C4-2B (cell line): ENCODE measurements around the gene COL4A1.

Source experiments
- CTCF ChIP-seq: fragments of 450-650 bp; conservative IDR thresholded peaks from 2 replicates; pipeline ENCODE4 v1.5.1; 2017; ENCODE audit warnings: mild to moderate bottlenecking
- ZFX ChIP-seq: fragments of 450-650 bp; IDR thresholded peaks from 2 replicates; pipeline ENCODE4 v1.6.1; 2017

GRCh38 chr13:110121422-110122083, 185.4 kb downstream of the COL4A1 start:
- TF ChIP-seq CTCF (no peak), ZFX (no peak)
